MCF 10A (cell line): ENCODE results near the gene FGF11. TPM values are rescaled to one million over a fixed set of nuclear protein-coding genes. Genes with fewer than 3 reads are reported as not detected.
"Not testable (repeated sequence)": the region's sequence is repeated elsewhere in the genome, so short reads cannot be mapped to it uniquely, and the experiment has no call there.

Experiments
- BruUV-seq: library from RNA; stranded (reverse); fragments of 400-500 nt; replicated peaks from 2 replicates; lab custom pipeline; 2021; lab: Mats Ljungman, UMichigan
- CTCF ChIA-PET: fragments of 300-600 bp; sonication (Branson Sonifier 250); formaldehyde crosslinking; extraction: SDS; loops from one replicate; lab custom pipeline; 2021; ENCODE audit warnings: antibody characterized with exemption, inconsistent platforms; lab: Yijun Ruan, JAX
- POLR2A ChIA-PET: fragments of 300-600, 350-650 bp; sonication (Branson Sonifier 250); formaldehyde crosslinking; extraction: SDS; loops from one replicate; lab custom pipeline; 2020; ENCODE audit warnings: antibody characterized with exemption, inconsistent platforms; lab: Yijun Ruan, JAX
- DNase-seq: peaks from one replicate; pipeline ENCODE4 v3.0.0-alpha.2; 2018; ENCODE audit not compliant: unreplicated experiment
- H3K27ac Mint-ChIP-seq: one replicate; pipeline ENCODE4 v1.8.0; 2022; ENCODE audit warnings: mild to moderate bottlenecking, low read depth, mixed read lengths; ENCODE audit not compliant: unreplicated experiment
- H3K27me3 Mint-ChIP-seq: one replicate; pipeline ENCODE4 v1.8.0; 2022; ENCODE audit warnings: mixed read lengths; ENCODE audit not compliant: insufficient read depth, unreplicated experiment
- H3K36me3 Mint-ChIP-seq: one replicate; pipeline ENCODE4 v1.8.0; 2022; ENCODE audit warnings: mild to moderate bottlenecking, moderate library complexity, mixed read lengths; ENCODE audit not compliant: insufficient read depth, unreplicated experiment
- H3K4me1 Mint-ChIP-seq: one replicate; pipeline ENCODE4 v1.8.0; 2022; ENCODE audit warnings: mixed read lengths; ENCODE audit not compliant: insufficient read depth, unreplicated experiment
- H3K4me3 Mint-ChIP-seq: one replicate; pipeline ENCODE4 v1.8.0; 2022; ENCODE audit warnings: mild to moderate bottlenecking, moderate library complexity, mixed read lengths; ENCODE audit not compliant: unreplicated experiment
- H3K9me3 Mint-ChIP-seq: one replicate; pipeline ENCODE4 v1.8.0; 2022; ENCODE audit warnings: mixed read lengths; ENCODE audit not compliant: unreplicated experiment
- intact Hi-C: fragments of 100-400 bp; cut with micrococcal nuclease; formaldehyde crosslinking; loops from 2 replicates; pipeline ENCODE4 v1.14.1; 2022
- total RNA-seq: library from RNA; stranded (reverse); gene quantifications from 2 replicates; pipeline ENCODE4 v1.2.3, GENCODE V29; 2022
- TF ChIP-seq, protein P1 (sequence below): fragments of 200-600 bp; IDR thresholded peaks from one replicate; pipeline ENCODE4 v1.8.0; 2022; ENCODE audit warnings: antibody characterized with exemption, mild to moderate bottlenecking; ENCODE audit not compliant: unreplicated experiment

The FGF11 gene
- total RNA-seq, 1 experiment from 2014 or later: 0.84 TPM

DNA sequence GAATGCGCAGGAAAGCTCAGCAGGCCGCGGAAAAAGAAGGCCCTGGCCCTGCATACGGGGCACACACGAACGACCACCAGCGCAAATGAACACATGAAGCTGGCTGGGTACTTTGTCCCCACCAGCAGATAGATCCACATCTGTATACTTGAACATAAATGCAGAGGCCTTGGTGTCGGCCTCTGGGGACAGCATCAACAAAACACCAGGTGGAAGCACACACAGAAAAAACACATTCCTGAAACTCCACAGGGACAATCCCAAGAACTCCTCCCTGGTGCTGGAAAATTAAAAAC is 40.7 kb downstream of the FGF11 start:
- Mint-ChIP-seq H3K36me3 (peaks cover 36% of the 10 kb centered on the region), H3K4me3 (peak overlapping the region; percentile 84), H3K27me3 (no peaks in the 10 kb centered on the region), H3K27ac (peak overlapping the region; percentile 89), H3K9me3 (no peaks in the 10 kb centered on the region), H3K4me1 (peaks cover 43% of the 10 kb centered on the region)
- TF ChIP-seq, protein P1, sequence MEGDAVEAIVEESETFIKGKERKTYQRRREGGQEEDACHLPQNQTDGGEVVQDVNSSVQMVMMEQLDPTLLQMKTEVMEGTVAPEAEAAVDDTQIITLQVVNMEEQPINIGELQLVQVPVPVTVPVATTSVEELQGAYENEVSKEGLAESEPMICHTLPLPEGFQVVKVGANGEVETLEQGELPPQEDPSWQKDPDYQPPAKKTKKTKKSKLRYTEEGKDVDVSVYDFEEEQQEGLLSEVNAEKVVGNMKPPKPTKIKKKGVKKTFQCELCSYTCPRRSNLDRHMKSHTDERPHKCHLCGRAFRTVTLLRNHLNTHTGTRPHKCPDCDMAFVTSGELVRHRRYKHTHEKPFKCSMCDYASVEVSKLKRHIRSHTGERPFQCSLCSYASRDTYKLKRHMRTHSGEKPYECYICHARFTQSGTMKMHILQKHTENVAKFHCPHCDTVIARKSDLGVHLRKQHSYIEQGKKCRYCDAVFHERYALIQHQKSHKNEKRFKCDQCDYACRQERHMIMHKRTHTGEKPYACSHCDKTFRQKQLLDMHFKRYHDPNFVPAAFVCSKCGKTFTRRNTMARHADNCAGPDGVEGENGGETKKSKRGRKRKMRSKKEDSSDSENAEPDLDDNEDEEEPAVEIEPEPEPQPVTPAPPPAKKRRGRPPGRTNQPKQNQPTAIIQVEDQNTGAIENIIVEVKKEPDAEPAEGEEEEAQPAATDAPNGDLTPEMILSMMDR: no peak
- no TSS peak for BruUV-seq
- POLR2A ChIA-PET: interaction anchor here (0.7 to 6.9 kb wide), 17 partner anchors 10 to 239 kb away, joined by 3 to 115 read pairs (median 5); partner anchors contain the start of genes CD68, CHRNB1, FGF11 and FXR2
- intact Hi-C loops: loop anchor here (5.0 kb wide), 1 partner anchor 128 kb away; the partner anchor contains the start of gene KCTD11
- DNase-seq: no peak
- CTCF ChIA-PET: interaction anchor here (0.5 to 1.4 kb wide), 6 partner anchors 44 to 125 kb away, joined by 3 to 7 read pairs (median 4); partner anchors contain the start of gene TMEM102

DNA sequence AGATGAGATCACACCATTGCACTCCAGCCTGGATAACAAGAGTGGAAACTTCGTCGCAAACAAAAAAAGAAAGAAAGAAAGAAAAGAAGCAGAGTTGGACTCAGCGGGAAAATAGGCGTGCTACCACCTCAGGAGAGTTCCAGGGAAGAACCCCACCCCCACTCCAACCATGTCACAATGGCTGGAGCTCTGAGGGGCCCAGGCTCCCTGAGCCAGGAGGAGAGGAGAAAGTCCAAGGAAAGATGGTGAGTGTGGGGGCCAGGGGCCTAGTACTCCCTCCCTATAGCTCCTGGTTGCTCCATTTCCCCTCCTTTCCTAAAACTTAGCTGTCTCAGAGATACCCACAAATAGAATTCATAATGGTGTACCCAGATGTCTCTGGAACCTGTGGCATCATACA is 42.0 kb downstream of the FGF11 start, which contains the start of gene SLC35G6:
SLC35G6 (plus strand) TSS at position 172 of the 400 bp plus-strand sequence; CDS start at position 243, 71 bp downstream.
- H3K27ac Mint-ChIP-seq: peak within 1 kb of the TSS; percentile 89
- BruUV-seq, H3K9me3 Mint-ChIP-seq, H3K27me3 Mint-ChIP-seq, DNase-seq: not testable (repeated sequence)
- H3K4me1 Mint-ChIP-seq: peaks cover 43% of the 10 kb centered on the region
- peak within 1 kb of the TSS; percentile 84 for H3K4me3 Mint-ChIP-seq
- POLR2A ChIA-PET: interaction anchor here (0.6 to 6.9 kb wide), 4 partner anchors 43 to 516 kb away, joined by 3 to 115 read pairs (median 24); partner anchors contain the start of genes FGF11, FXR2, SENP3 and TMEM102
- CTCF ChIA-PET: interaction anchor here (0.6 to 1.4 kb wide), 4 partner anchors 40 to 142 kb away, joined by 3 to 6 read pairs (median 4); no protein-coding TSS in a partner anchor
- intact Hi-C loops: loop anchor here (5.0 kb wide), 1 partner anchor 129 kb away; the partner anchor contains the start of gene KCTD11
- H3K36me3 Mint-ChIP-seq: peaks cover 37% of the 10 kb centered on the region

DNA sequence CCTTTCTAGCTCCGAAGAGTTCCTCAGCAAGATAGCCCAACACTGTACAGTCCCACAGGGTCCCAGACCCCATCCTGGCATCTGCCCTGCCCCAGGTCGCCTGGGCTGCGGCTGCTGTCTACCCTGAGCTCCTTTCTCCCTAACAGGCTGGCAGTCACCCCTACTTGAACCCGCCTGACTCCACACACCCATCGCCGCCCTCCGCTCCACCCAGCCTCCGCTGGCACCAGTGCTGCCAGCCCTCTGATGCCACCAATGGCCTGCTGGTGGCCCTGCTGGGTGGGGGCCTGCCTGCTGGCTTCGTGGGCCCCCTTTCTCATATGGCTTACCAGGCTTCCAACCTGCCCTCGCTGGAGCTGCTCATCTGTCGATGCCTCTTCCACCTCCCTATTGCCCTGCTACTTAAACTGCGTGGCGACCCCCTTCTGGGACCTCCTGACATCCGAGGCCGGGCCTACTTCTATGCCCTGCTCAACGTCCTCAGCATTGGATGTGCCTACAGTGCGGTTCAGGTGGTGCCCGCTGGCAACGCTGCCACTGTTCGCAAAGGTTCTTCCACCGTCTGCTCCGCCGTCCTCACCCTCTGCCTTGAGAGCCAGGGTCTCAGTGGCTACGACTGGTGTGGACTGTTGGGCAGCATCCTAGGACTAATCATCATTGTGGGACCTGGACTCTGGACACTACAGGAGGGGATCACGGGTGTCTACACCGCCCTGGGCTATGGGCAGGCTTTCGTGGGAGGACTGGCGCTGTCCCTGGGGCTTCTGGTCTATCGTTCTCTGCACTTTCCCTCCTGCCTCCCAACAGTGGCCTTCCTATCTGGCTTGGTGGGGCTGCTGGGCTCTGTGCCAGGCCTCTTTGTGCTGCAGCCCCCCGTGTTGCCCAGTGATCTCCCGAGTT is 42.8 kb downstream of the FGF11 start:
- H3K4me1 Mint-ChIP-seq: peaks cover 41% of the 10 kb centered on the region
- not testable (repeated sequence) for BruUV-seq

DNA sequence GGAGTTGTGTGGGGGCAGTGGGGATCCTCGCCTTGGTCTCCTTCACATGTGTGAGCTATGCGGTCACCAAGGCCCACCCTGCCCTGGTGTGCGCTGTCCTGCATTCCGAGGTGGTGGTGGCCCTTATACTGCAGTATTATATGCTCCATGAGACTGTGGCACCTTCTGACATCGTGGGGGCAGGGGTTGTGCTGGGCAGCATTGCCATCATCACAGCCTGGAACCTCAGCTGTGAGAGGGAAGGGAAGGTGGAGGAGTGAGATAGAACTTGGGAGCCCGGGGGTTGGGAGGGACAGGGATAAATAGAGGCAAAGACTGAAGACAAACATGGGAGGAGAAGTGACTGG is 43.4 kb downstream of the FGF11 start:
- H3K9me3 Mint-ChIP-seq, DNase-seq, CTCF ChIA-PET, BruUV-seq, H3K27me3 Mint-ChIP-seq: not testable (repeated sequence)
- peak overlapping the region; percentile 79 for H3K4me3 Mint-ChIP-seq
- peaks cover 45% of the 10 kb centered on the region for H3K36me3 Mint-ChIP-seq
- intact Hi-C loops: loop anchor here (5.0 kb wide), 1 partner anchor 130 kb away; the partner anchor contains the start of gene KCTD11
- peaks cover 41% of the 10 kb centered on the region for H3K4me1 Mint-ChIP-seq
- POLR2A ChIA-PET: interaction anchor here (0.6 to 5.1 kb wide), 9 partner anchors 23 to 657 kb away, joined by 3 to 90 read pairs (median 16); partner anchors contain the start of genes CHRNB1, MPDU1, SOX15 and TMEM102
- H3K27ac Mint-ChIP-seq: peak overlapping the region; percentile 100

More for the DNA sequence above, 42.8 kb downstream of the FGF11 start:
- Mint-ChIP-seq H3K27ac (peak overlapping the region; percentile 100), H3K4me3 (peak overlapping the region; percentile 79), H3K36me3 (peaks cover 41% of the 10 kb centered on the region)
- not testable (repeated sequence) for DNase-seq, H3K9me3 Mint-ChIP-seq, H3K27me3 Mint-ChIP-seq
- POLR2A ChIA-PET: interaction anchor here (4.5 kb wide), 2 partner anchors 40 to 205 kb away, joined by 51 to 58 read pairs; partner anchors contain the start of genes CHRNB1, TP53 and WRAP53
- intact Hi-C loops: loop anchor here (5.0 kb wide), 1 partner anchor 130 kb away; the partner anchor contains the start of gene KCTD11
- CTCF ChIA-PET: interaction anchor here (0.6 to 0.9 kb wide), 2 partner anchors 79 to 141 kb away, joined by 3 read pairs; no protein-coding TSS in a partner anchor
